ENCODE data around the gene PTPA. TPM values are rescaled to one million over a fixed set of nuclear protein-coding genes. Genes with fewer than 3 reads are reported as not detected.

PTPA gene
- total RNA-seq, 2 donors from 2014 or later, result 81.3 to 89.9 TPM

- DNase-seq (ENCODE audit: low spot score), result peak; percentile 69
- TF ChIP-seq CTCF (IDR thresholded peaks at IDR 0.05), result peak; percentile 35 to 57
Observed at GRCh38 chr9:129102791-129103594, 8.2 kb upstream of the PTPA start.

GRCh38 chr9:129103595-129103965 is 7.6 kb upstream of the PTPA start:
- Histone ChIP-seq H3K4me3 (no peak overlapping the region), H3K9me3 (no peaks in the 10 kb centered on the region), H3K4me1 (peaks cover 0 to 9% of the 10 kb centered on the region in 2 donors), H3K27me3 (no peaks in the 10 kb centered on the region), H3K27ac (no peak overlapping the region), H3K36me3 (peaks cover 23% of the 10 kb centered on the region)
- no peak for TF ChIP-seq CTCF (IDR thresholded peaks at IDR 0.05)
- no peak for DNase-seq (ENCODE audit: low spot score)

More at GRCh38 chr9:129102791-129103594, 8.2 kb upstream of the PTPA start:
- peaks cover 26% of the 10 kb centered on the region for H3K36me3 ChIP-seq
- no peak overlapping the region for H3K4me3 ChIP-seq
- no peak overlapping the region for H3K27ac ChIP-seq
- no peaks in the 10 kb centered on the region for H3K9me3 ChIP-seq
- H3K4me1 ChIP-seq, result peaks cover 0 to 9% of the 10 kb centered on the region in 2 donors
- H3K27me3 ChIP-seq, result no peaks in the 10 kb centered on the region

GRCh38 chr9:129104051-129104450 is 7.2 kb upstream of the PTPA start:
- Histone ChIP-seq H3K27me3 (no peaks in the 10 kb centered on the region), H3K36me3 (peaks cover 23% of the 10 kb centered on the region), H3K9me3 (no peaks in the 10 kb centered on the region), H3K27ac (no peak overlapping the region), H3K4me1 (peaks cover 0 to 10% of the 10 kb centered on the region in 2 donors), H3K4me3 (no peak overlapping the region)
- TF ChIP-seq CTCF (IDR thresholded peaks at IDR 0.05), result no peak
- no peak for DNase-seq (ENCODE audit: low spot score)

GRCh38 chr9:129105857-129106694 is 5.1 kb upstream of the PTPA start:
- Histone ChIP-seq H3K4me3 (no peak overlapping the region), H3K27ac (no peak overlapping the region), H3K36me3 (peaks cover 23% of the 10 kb centered on the region), H3K9me3 (no peaks in the 10 kb centered on the region), H3K4me1 (peaks cover 0 to 22% of the 10 kb centered on the region in 2 donors), H3K27me3 (no peaks in the 10 kb centered on the region)
- TF ChIP-seq CTCF (IDR thresholded peaks at IDR 0.05), result no peak
- no peak for DNase-seq (ENCODE audit: low spot score)

GRCh38 chr9:129107651-129108050 is 3.6 kb upstream of the PTPA start:
- peaks cover 0 to 32% of the 10 kb centered on the region in 2 donors for H3K4me1 ChIP-seq
- H3K36me3 ChIP-seq, result peaks cover 23% of the 10 kb centered on the region
- H3K4me3 ChIP-seq, result no peak overlapping the region
- H3K27ac ChIP-seq, result no peak overlapping the region
- no peak for DNase-seq (ENCODE audit: low spot score)
- H3K9me3 ChIP-seq, result no peaks in the 10 kb centered on the region
- TF ChIP-seq CTCF (IDR thresholded peaks at IDR 0.05), result no peak
- H3K27me3 ChIP-seq, result no peaks in the 10 kb centered on the region

All from right atrium auricular region (tissue), 2 donors.